ENCODE measurements around the gene PHLDB3.

GRCh38 chr19:43489310-43489709 is 15.2 kb downstream of the PHLDB3 start:
- TF ChIP-seq CTCF (IDR thresholded peaks at IDR 0.05 in 4 of 5, conservative IDR thresholded peaks at IDR 0.05 in 1 of 5) (no peak), POLR2A (IDR thresholded peaks at IDR 0.05) (no peak)

Measured in gastrocnemius medialis (tissue), 4 donors.